Activated CD4-positive, alpha-beta T cell treated with anti-CD3 and anti-CD28 coated beads for 24 hours (primary cell): ENCODE results near the gene VANGL1.

ENCODE experiments used
- DNase-seq, 2 donors: peaks; one replicate each; pipeline ENCODE4 v3.0.0-alpha.2; 2020; ENCODE audit warnings: low read depth in 2 of 2

VANGL1 gene

DNA sequence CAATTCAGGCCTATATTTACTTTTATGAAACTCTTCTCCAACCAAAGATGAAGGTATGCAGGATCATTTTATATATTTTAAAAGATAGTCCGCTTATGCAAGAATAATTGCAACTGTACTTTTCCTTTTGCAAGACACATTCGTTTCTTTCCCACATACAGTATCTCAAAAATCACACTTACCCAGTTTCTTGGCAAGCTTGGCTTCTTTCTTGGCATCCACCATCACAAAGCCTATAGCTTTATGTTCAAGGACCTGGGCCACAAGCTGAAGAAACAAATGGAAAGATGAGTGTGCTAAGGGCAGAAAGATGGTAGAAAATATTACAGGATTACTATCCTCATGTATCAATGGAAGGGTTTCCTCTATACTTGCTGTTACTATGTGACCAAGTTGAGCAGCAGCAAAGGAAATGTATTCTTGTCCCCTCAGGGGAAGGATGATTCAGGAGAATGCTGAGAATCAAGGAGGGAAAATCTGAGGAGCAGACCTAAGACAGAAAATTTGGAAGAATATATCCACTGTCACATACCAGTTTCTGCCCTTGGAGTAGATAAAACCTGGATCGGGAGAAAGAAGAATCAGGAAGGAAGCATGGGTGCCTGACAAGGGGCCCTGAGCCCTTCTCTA, 103.0 kb downstream of the VANGL1 start:
- no peak for DNase-seq

DNA sequence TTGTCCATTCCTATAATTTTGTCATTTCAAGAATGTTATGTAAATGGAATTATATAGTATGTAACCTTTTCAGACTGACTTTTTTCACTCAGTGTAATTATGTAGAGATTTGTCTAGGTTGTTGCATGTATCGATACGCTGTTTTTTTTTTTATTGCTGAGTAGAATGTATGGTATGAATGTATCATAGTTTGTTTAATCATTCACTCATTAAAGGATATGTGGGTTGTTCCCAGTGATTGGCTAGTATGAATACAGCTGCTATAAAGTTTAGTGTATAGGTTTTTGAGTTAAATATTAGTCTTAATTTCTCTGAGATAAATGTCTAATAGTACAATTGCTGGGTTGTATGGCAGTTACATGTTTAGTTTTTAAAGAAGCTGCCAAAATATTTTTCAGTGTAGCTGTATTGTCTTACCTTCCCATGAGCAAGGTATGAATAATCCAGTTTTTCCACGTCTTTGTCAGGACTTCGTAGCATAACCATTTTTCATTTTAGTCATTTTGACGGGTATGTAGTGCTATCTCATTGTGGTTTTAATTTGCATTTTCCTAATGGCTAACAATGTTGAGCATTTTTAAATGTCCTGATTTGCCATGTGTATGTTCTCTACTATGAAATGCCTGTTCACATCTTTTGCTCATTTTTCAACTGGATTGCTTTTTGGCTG, 104.4 kb downstream of the VANGL1 start:
- no peak for DNase-seq
